ENCODE data around the gene MED26. TPM values are rescaled to one million over a fixed set of nuclear protein-coding genes. Genes with fewer than 3 reads are reported as not detected.

The MED26 gene
- total and polyA plus RNA-seq, 2 experiments from 2014 or later, result 7.4 to 15.4 TPM

DNA sequence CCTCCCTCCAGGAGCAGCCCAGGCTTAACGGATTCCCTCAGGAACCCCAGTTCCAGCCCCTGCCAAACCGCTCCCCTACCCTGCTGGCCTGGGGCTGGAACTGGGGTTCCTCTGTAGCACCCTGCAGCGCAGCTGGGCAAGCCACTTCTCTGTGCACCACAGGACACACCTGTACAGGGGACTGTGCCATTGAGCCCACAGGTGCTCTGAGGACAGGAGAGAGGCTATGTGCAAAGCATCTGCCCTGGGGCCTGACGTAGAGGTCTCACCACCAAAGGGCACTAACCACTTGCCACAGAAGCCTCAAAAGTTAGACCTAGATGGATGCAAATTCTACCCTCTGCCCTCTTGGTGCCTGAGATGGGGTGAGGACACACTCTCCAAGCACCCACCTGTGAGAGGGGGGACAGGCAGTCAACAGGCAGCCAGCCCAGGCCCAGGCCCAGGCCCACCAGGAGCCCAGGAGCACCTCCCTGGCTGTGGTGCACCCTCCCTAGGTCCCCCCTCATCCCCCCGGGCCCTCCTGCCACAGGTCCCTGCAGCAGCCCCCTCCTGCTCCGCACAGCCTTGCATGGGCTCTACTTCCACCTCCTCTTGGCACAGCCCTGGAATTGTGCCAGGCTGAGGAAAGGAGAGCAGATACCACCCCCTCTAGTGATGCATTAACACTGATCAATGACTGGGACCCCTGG is 28.2 kb downstream of the MED26 start (continued):
- TF ChIP-seq, protein P1, sequence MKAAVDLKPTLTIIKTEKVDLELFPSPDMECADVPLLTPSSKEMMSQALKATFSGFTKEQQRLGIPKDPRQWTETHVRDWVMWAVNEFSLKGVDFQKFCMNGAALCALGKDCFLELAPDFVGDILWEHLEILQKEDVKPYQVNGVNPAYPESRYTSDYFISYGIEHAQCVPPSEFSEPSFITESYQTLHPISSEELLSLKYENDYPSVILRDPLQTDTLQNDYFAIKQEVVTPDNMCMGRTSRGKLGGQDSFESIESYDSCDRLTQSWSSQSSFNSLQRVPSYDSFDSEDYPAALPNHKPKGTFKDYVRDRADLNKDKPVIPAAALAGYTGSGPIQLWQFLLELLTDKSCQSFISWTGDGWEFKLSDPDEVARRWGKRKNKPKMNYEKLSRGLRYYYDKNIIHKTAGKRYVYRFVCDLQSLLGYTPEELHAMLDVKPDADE (IDR thresholded peaks at IDR 0.05), result no peak
- TF ChIP-seq EZH2phosphoT487 (IDR thresholded peaks at IDR 0.05; ENCODE audit: unreplicated experiment), result no peak
- TF ChIP-seq JUNB (IDR thresholded peaks at IDR 0.05; ENCODE audit: unreplicated experiment), result no peak
- TF ChIP-seq, protein P2, sequence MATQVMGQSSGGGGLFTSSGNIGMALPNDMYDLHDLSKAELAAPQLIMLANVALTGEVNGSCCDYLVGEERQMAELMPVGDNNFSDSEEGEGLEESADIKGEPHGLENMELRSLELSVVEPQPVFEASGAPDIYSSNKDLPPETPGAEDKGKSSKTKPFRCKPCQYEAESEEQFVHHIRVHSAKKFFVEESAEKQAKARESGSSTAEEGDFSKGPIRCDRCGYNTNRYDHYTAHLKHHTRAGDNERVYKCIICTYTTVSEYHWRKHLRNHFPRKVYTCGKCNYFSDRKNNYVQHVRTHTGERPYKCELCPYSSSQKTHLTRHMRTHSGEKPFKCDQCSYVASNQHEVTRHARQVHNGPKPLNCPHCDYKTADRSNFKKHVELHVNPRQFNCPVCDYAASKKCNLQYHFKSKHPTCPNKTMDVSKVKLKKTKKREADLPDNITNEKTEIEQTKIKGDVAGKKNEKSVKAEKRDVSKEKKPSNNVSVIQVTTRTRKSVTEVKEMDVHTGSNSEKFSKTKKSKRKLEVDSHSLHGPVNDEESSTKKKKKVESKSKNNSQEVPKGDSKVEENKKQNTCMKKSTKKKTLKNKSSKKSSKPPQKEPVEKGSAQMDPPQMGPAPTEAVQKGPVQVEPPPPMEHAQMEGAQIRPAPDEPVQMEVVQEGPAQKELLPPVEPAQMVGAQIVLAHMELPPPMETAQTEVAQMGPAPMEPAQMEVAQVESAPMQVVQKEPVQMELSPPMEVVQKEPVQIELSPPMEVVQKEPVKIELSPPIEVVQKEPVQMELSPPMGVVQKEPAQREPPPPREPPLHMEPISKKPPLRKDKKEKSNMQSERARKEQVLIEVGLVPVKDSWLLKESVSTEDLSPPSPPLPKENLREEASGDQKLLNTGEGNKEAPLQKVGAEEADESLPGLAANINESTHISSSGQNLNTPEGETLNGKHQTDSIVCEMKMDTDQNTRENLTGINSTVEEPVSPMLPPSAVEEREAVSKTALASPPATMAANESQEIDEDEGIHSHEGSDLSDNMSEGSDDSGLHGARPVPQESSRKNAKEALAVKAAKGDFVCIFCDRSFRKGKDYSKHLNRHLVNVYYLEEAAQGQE (IDR thresholded peaks at IDR 0.05; ENCODE audit: unreplicated experiment), result no peak
- no peak for TF ChIP-seq ZNF331 (CRISPR knock-in tag; IDR thresholded peaks at IDR 0.05; ENCODE audit: low read depth)
- TF ChIP-seq EZH2 (IDR thresholded peaks at IDR 0.05; ENCODE audit: low read depth, unreplicated experiment), result no peak
- TF ChIP-seq, protein P3, sequence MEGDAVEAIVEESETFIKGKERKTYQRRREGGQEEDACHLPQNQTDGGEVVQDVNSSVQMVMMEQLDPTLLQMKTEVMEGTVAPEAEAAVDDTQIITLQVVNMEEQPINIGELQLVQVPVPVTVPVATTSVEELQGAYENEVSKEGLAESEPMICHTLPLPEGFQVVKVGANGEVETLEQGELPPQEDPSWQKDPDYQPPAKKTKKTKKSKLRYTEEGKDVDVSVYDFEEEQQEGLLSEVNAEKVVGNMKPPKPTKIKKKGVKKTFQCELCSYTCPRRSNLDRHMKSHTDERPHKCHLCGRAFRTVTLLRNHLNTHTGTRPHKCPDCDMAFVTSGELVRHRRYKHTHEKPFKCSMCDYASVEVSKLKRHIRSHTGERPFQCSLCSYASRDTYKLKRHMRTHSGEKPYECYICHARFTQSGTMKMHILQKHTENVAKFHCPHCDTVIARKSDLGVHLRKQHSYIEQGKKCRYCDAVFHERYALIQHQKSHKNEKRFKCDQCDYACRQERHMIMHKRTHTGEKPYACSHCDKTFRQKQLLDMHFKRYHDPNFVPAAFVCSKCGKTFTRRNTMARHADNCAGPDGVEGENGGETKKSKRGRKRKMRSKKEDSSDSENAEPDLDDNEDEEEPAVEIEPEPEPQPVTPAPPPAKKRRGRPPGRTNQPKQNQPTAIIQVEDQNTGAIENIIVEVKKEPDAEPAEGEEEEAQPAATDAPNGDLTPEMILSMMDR (conservative IDR thresholded peaks at IDR 0.05; ENCODE audit: low read depth in 2 of 2), result no peak

DNA sequence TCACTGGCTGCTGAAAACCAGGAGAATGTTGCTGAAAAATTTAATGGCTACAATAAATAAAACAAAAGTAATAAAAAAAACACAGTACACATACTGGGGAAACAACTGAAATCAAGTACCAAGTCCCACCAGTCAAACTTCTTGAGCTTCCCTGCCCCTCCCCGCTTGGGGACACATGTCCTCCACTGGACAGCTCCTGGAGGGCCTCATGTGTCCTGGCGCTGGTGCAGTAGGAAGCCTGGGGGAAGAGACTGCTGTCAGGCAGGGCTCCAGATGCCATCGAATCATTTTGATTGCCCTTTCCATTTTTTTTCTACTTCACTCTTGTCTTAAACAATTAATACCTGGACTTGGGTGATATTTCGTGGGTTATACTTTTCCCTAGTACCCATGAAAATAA is 29.2 kb downstream of the MED26 start:
- no peak for DNase-seq (ENCODE audit: low spot score)
- Histone ChIP-seq H2AFZ (no peak overlapping the region), H4K20me1 (replicated peaks; ENCODE audit: insufficient read depth) (peaks cover 58% of the 10 kb centered on the region), H3K4me3 (no peak overlapping the region), H3K27ac (ENCODE audit: low read depth) (no peak overlapping the region), H3K79me2 (replicated peaks; ENCODE audit: insufficient read depth) (peaks cover 94% of the 10 kb centered on the region), H3K9me2 (ENCODE audit: insufficient read depth) (no peaks in the 10 kb centered on the region), H3K4me2 (no peak overlapping the region), H3K4me1 (ENCODE audit: insufficient read depth) (no peaks in the 10 kb centered on the region), H3F3A (replicated peaks; ENCODE audit: low read depth) (no peaks in the 10 kb centered on the region), H3K27me3 (ENCODE audit: insufficient read depth) (no peaks in the 10 kb centered on the region), H3K36me3 (ENCODE audit: insufficient read depth) (no peaks in the 10 kb centered on the region)
- Mint-ChIP-seq H3K36me3 (ENCODE audit: low read depth) (no peaks in the 10 kb centered on the region; the same call in 2 of the 3 replicates), H3K4me3 (no peak overlapping the region), H3K4me1 (no peaks in the 10 kb centered on the region), H3K27ac (no peak overlapping the region), H3K9me3 (no peaks in the 10 kb centered on the region; the same call in 2 of the 3 replicates), H3K27me3 (ENCODE audit: insufficient read depth, low read depth, poor library complexity) (peaks cover 8% of the 10 kb centered on the region)
- ATAC-seq, result no peak
- no peak for TF ChIP-seq CREB1 (CRISPR knock-in tag; IDR thresholded peaks at IDR 0.05; ENCODE audit: low read depth)
- no peak for TF ChIP-seq ZNF331 (CRISPR knock-in tag; IDR thresholded peaks at IDR 0.05; ENCODE audit: low read depth)
- TF ChIP-seq, protein P1 (IDR thresholded peaks at IDR 0.05), result no peak
- no peak for TF ChIP-seq POLR2AphosphoS5 (IDR thresholded peaks at IDR 0.05; ENCODE audit: low read depth)
- TF ChIP-seq, protein P2 (IDR thresholded peaks at IDR 0.05; ENCODE audit: unreplicated experiment), result no peak
- no peak for TF ChIP-seq NANOG (IDR thresholded peaks at IDR 0.05; ENCODE audit: borderline replicate concordance)
- TF ChIP-seq JUNB (IDR thresholded peaks at IDR 0.05; ENCODE audit: unreplicated experiment), result no peak
- TF ChIP-seq, protein P3 (conservative IDR thresholded peaks at IDR 0.05; ENCODE audit: low read depth in 2 of 2), result no peak
- TF ChIP-seq EZH2 (IDR thresholded peaks at IDR 0.05; ENCODE audit: low read depth, unreplicated experiment), result no peak
- no peak for TF ChIP-seq STAT1 (IDR thresholded peaks at IDR 0.05; ENCODE audit: unreplicated experiment)
- TF ChIP-seq EZH2phosphoT487 (IDR thresholded peaks at IDR 0.05; ENCODE audit: unreplicated experiment), result no peak
- no peak for TF ChIP-seq ZNF114 (CRISPR knock-in tag; IDR thresholded peaks at IDR 0.05)
